IPS DF 6.9 (cell line): Measurements from ENCODE around the gene NES.

Source experiments
- DNase-seq: peaks from one replicate; pipeline ENCODE4 v3.0.0-alpha.2; 2013; ENCODE audit warnings: low read depth, low spot score
- H3K27ac ChIP-seq: one replicate; pipeline ENCODE4 v1.5.1; 2013; ENCODE audit warnings: low read length, control low read depth
- H3K27me3 ChIP-seq: 2 replicates; pipeline ENCODE4 v1.6.1; 2013; ENCODE audit warnings: mild to moderate bottlenecking, low read length; ENCODE audit not compliant: control insufficient read depth, insufficient read depth
- H3K36me3 ChIP-seq: 2 replicates; pipeline ENCODE4 v1.6.1; 2013; ENCODE audit warnings: low read length; ENCODE audit not compliant: control insufficient read depth, insufficient read depth
- H3K4me1 ChIP-seq: 2 replicates; pipeline ENCODE4 v1.6.1; 2013; ENCODE audit warnings: low read length; ENCODE audit not compliant: control insufficient read depth, insufficient read depth
- H3K4me3 ChIP-seq: 2 replicates; pipeline ENCODE4 v1.5.1; 2013; ENCODE audit warnings: mild to moderate bottlenecking, low read length
- H3K9me3 ChIP-seq: 2 replicates; pipeline ENCODE4 v1.6.1; 2013; ENCODE audit warnings: low read length, inconsistent platforms; ENCODE audit not compliant: control insufficient read depth, insufficient read depth
- WGBS: extraction: QIAGEN DNeasy Blood & Tissue Kit; methylation state at CpG from one replicate; pipeline ENCODE4 v1.1.7; 2013; ENCODE audit warnings: mixed read lengths, missing lambda C conversion rate; ENCODE audit not compliant: insufficient read length, insufficient coverage; 5-methylcytosine and 5-hydroxymethylcytosine counted together

NES gene

DNA sequence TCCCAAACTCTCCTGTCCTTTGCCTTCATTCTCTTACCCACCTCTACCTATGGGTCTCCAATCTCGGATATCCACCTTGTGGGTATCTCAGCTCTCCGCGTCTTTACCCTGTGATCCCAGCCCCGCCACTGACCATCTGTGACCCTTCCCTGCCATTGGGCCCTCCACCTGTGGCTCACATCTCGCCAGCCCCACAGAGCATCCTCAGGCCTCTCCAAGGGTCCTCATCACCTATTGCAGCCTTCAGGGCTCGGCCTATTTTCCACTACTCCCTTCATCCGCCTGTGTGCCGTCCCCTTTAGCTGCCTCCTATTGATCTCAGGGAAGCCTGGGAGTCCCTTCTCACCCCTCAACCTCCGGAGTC is 24.2 kb downstream of the NES start:
- DNase-seq = no peak
- H3K27me3 ChIP-seq = peaks cover 2% of the 10 kb centered on the region; the same call in 1 of the 2 replicates
- H3K36me3 ChIP-seq = no peaks in the 10 kb centered on the region
- no peaks in the 10 kb centered on the region for H3K9me3 ChIP-seq
- H3K4me1 ChIP-seq = peaks cover 2% of the 10 kb centered on the region
- H3K27ac ChIP-seq = no peak overlapping the region
- no CpG with 5 or more reads among the region's 9 CpGs for WGBS
- no peak overlapping the region for H3K4me3 ChIP-seq

DNA sequence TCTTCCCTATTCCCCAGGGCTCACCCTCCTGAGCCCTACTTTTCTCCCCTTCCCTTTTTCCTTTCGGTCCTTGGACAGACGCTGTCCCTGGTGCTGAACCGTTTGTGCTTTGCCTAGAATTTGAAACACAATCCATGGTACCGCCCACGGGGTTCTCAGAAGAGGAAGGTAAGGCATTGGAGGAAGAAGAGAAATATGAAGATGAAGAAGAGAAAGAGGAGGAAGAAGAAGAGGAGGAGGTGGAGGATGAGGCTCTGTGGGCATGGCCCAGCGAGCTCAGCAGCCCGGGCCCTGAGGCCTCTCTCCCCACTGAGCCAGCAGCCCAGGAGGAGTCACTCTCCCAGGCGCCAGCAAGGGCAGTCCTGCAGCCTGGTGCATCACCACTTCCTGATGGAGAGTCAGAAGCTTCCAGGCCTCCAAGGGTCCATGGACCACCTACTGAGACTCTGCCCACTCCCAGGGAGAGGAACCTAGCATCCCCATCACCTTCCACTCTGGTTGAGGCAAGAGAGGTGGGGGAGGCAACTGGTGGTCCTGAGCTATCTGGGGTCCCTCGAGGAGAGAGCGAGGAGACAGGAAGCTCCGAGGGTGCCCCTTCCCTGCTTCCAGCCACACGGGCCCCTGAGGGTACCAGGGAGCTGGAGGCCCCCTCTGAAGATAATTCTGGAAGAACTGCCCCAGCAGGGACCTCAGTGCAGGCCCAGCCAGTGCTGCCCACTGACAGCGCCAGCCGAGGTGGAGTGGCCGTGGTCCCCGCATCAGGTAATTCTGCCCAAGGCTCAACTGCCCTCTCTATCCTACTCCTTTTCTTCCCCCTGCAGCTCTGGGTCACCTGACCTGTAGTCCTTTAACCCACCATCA is 24.8 kb downstream of the NES start:
- Histone ChIP-seq H3K9me3 (no peaks in the 10 kb centered on the region), H3K27ac (no peak overlapping the region), H3K36me3 (no peaks in the 10 kb centered on the region), H3K27me3 (peaks cover 2% of the 10 kb centered on the region; the same call in 1 of the 2 replicates), H3K4me1 (peaks cover 2% of the 10 kb centered on the region), H3K4me3 (no peak overlapping the region)
- no peak for DNase-seq
- no CpG with 5 or more reads among the region's 16 CpGs for WGBS

DNA sequence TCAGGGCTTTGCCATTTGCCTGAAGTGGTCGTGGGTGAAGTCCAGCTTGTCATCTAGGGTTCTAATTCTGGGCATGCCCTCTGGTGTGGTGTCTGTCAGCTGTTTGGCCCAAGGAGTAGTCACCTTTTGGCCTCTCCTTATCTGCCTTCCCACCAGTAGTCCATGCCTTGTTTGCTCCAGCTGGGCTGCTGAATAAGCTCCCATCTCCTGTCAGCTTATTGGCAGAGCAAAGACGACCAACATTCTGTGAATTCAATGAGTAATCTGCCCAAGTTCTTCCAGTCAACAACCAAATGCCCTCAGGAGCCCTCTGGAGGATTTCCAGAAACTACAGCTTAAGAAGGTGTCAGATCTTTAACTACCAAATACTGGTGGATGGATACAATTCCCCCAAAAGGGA is 28.3 kb downstream of the NES start:
- H3K27ac ChIP-seq = no peak overlapping the region
- no peak overlapping the region for H3K4me3 ChIP-seq
- no peak for DNase-seq
- no peaks in the 10 kb centered on the region; the same call in 1 of the 2 replicates for H3K27me3 ChIP-seq
- no peaks in the 10 kb centered on the region for H3K9me3 ChIP-seq
- no peaks in the 10 kb centered on the region for H3K36me3 ChIP-seq
- H3K4me1 ChIP-seq = no peaks in the 10 kb centered on the region
- WGBS = no CpG with 5 or more reads among the region's 2 CpGs

DNA sequence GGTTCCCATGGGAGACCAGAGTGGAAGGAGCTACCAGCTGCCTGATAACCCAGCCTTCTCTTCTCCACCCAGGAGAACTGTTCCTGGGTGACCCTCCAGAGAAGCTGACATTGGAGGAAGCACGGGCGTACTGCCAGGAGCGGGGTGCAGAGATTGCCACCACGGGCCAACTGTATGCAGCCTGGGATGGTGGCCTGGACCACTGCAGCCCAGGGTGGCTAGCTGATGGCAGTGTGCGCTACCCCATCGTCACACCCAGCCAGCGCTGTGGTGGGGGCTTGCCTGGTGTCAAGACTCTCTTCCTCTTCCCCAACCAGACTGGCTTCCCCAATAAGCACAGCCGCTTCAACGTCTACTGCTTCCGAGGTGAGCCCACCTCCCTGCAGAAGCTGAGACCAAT is 28.7 kb downstream of the NES start:
- peaks cover 3% of the 10 kb centered on the region; the same call in 1 of the 2 replicates for H3K27me3 ChIP-seq
- no peak overlapping the region for H3K4me3 ChIP-seq
- H3K36me3 ChIP-seq = no peaks in the 10 kb centered on the region
- no peak overlapping the region for H3K27ac ChIP-seq
- WGBS = no CpG with 5 or more reads among the region's 10 CpGs
- no peaks in the 10 kb centered on the region for H3K9me3 ChIP-seq
- no peak for DNase-seq
- H3K4me1 ChIP-seq = no peaks in the 10 kb centered on the region

DNA sequence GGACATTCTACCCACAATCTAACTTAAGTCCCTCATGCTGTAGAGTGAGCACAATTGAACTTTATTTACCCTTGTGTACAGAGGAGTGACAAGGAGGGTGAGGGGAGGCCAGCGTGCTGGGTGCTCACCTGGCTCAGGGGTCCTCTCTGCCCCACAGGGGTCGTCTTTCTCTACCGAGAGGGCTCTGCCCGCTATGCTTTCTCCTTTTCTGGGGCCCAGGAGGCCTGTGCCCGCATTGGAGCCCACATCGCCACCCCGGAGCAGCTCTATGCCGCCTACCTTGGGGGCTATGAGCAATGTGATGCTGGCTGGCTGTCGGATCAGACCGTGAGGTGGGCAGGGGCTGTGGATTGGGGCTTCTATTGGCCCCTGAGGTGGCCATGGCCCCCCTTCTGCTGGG is 29.9 kb downstream of the NES start:
- WGBS = no CpG with 5 or more reads among the region's 10 CpGs
- peaks cover 8% of the 10 kb centered on the region; the same call in 1 of the 2 replicates for H3K27me3 ChIP-seq
- H3K4me1 ChIP-seq = 0 out of 2 replicates have a peak, but pooled peaks cover under 1% of the 10 kb centered on the region

DNA sequence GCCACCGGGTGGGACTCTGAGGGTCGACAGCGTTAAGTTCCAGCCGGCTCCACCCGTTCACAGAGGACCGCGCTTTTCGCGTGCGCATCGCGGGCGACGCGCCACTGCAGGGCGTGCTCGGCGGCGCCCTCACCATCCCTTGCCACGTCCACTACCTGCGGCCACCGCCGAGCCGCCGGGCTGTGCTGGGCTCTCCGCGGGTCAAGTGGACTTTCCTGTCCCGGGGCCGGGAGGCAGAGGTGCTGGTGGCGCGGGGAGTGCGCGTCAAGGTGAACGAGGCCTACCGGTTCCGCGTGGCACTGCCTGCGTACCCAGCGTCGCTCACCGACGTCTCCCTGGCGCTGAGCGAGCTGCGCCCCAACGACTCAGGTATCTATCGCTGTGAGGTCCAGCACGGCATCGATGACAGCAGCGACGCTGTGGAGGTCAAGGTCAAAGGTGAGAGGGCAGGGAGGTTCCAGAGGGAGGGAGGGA is 30.4 kb downstream of the NES start:
- 0 out of 2 replicates have a peak, but pooled peaks cover 2% of the 10 kb centered on the region for H3K4me1 ChIP-seq
- no peaks in the 10 kb centered on the region for H3K9me3 ChIP-seq
- no peaks in the 10 kb centered on the region for H3K36me3 ChIP-seq
- no peak overlapping the region for H3K4me3 ChIP-seq
- WGBS = no CpG with 5 or more reads among the region's 51 CpGs
- peaks cover 9% of the 10 kb centered on the region; the same call in 1 of the 2 replicates for H3K27me3 ChIP-seq
- H3K27ac ChIP-seq = no peak overlapping the region
- no peak for DNase-seq

More for the DNA sequence above, 29.9 kb downstream of the NES start:
- Histone ChIP-seq H3K4me3 (no peak overlapping the region), H3K9me3 (no peaks in the 10 kb centered on the region), H3K27ac (no peak overlapping the region), H3K36me3 (no peaks in the 10 kb centered on the region)
- DNase-seq = no peak

DNA sequence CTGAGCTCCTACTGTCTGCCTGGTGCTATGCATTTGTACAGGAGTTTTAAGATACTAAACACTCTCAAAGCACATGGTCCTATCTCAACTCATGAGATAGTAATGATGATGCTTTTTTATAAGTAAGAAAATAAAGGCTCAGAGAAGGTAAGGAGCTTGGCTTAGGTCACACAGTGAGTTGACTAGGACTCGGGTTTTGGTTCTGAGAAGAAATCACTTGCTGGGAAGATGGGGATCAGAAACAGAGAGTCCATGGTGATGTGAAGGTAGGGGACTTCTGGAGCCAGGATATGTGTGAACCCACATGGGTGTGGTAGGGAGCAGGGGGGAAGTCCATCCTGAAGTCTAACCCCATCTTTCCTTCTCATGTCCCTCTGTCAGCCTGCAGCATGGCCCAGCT is 31.5 kb downstream of the NES start:
- Histone ChIP-seq H3K4me3 (no peak overlapping the region), H3K36me3 (no peaks in the 10 kb centered on the region), H3K27ac (no peak overlapping the region), H3K27me3 (peaks cover 14% of the 10 kb centered on the region; the same call in 1 of the 2 replicates), H3K4me1 (0 out of 2 replicates have a peak, but pooled peaks cover 3% of the 10 kb centered on the region), H3K9me3 (no peaks in the 10 kb centered on the region)
- DNase-seq = no peak
- WGBS = no CpG with 5 or more reads among the region's 1 CpG

DNA sequence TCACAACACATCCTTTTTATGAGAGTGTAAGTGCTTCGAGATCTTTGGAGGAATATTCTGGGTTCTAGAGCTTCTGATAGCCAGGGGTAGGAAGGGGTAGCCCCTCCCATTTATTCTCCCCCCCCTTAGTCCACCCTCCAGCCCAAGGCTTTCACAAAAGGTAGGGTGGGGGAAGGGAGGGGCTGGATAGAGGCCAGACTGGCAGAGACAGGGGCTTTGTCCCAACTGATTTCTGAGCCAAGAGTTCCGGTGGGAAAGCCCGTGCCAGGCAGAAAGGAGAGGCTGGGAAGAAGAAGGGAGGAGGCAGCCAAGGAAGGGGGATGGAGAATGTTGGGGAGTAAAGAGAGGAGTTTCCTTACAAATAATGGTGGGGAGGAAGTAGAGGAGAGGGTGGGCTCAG is 32.2 kb downstream of the NES start:
- WGBS = no CpG with 5 or more reads among the region's 3 CpGs
- Histone ChIP-seq H3K27me3 (peaks cover 14% of the 10 kb centered on the region; the same call in 1 of the 2 replicates), H3K27ac (no peak overlapping the region), H3K36me3 (no peaks in the 10 kb centered on the region), H3K4me3 (no peak overlapping the region), H3K4me1 (0 out of 2 replicates have a peak, but pooled peaks cover 3% of the 10 kb centered on the region), H3K9me3 (no peaks in the 10 kb centered on the region)
- DNase-seq = no peak

DNA sequence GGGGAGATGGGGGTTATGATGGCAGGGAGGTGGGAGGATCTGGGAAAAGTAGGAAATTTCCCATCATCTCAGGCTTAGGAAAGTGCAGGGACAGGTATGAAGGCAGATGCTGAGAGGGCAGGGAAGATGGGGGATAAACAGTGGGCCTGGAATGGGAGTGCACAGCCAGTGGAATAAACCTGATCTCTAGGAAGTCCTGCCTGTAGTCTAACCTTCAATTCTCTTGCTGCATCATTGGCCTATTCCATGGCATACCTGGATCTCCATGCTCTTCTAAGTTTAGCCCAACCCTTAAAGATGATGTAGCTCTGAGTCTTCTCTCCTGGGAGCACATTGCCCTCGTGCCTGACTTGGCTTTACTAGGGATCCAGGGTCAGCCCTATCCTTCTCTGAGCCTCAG is 32.6 kb downstream of the NES start:
- WGBS = no CpG with 5 or more reads among the region's 1 CpG
- H3K27me3 ChIP-seq = peaks cover 15% of the 10 kb centered on the region; the same call in 1 of the 2 replicates
- 0 out of 2 replicates have a peak, but pooled peaks cover 3% of the 10 kb centered on the region for H3K4me1 ChIP-seq
- no peak for DNase-seq
- H3K27ac ChIP-seq = no peak overlapping the region
- H3K36me3 ChIP-seq = no peaks in the 10 kb centered on the region
- H3K9me3 ChIP-seq = no peaks in the 10 kb centered on the region
- no peak overlapping the region for H3K4me3 ChIP-seq

DNA sequence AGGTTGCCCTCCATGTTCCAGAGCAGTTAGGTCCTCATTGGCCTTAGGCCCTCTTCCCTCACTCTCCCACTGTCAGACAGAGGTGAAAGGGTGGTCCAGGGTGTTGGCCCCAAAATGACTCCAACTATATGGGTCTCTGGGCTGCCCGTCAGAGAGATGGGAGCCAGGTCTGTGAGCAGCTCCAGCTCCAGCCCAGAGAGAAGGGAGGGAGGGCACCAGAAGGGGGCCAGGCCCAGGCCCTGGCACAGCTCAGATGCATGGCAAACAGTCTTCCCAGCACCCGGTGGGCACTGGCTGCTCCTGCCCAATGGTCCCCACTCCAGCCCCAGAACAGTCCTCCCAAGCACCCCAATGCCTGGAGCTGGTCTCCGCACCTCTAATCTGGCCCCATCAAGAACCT is 33.1 kb downstream of the NES start:
- Histone ChIP-seq H3K36me3 (no peaks in the 10 kb centered on the region), H3K4me3 (no peak overlapping the region), H3K27me3 (peaks cover 17% of the 10 kb centered on the region; the same call in 1 of the 2 replicates), H3K9me3 (no peaks in the 10 kb centered on the region), H3K4me1 (0 out of 2 replicates have a peak, but pooled peaks cover 3% of the 10 kb centered on the region), H3K27ac (no peak overlapping the region)
- no peak for DNase-seq
- no CpG with 5 or more reads among the region's 3 CpGs for WGBS
